GM21360 (cell line): Measurements from ENCODE around the gene SH3BP4.
"Not testable (repeated sequence)": the region's sequence is repeated elsewhere in the genome, so short reads cannot be mapped to it uniquely, and the experiment has no call there.

Source experiments
- ATAC-seq: cut with Tn5 transposase; IDR thresholded peaks from one replicate; pipeline ENCODE4 v1.9.1; 2021; ENCODE audit warnings: mild to moderate bottlenecking, moderate library complexity; ENCODE audit not compliant: unreplicated experiment

SH3BP4 gene

DNA sequence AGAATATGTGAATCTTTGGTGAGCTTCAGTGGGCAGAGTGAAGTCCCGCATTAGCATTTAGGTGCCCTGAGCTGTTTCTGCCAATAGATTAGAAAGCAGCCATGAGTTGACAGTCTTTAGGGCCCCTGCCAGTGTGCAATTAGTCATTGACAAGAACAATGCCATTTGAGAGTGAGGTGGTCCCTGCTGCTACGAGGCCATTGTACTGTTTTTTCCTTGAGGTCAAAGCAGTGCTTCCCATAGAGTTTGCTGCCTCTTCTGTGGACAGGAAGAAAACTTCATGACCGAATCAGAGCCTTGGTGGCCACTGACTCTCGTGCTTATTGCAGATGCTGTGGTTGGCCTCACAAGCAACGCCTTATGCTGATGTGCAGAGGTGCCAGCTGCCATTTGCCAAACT lies 102.7 kb downstream of the SH3BP4 start:
- no peak for ATAC-seq

DNA sequence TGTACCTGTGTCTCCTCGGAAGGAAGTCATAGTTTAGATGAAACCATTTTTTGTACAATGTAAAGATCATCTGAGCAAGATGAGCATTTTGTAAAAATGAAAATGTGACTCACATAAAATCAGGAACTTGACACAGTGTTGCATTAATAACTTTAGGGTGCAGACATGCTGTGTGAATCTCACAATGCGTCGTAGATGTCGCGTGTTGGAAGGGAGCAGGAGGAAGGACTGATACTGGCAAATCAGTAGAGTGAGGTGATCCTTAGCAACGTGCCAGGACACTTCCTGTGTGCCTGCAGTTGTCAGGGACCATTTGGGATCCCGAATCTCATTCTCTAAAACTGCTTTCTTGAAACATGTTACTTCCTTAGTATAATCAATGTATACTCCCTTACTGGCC lies 103.1 kb downstream of the SH3BP4 start:
- no peak for ATAC-seq

DNA sequence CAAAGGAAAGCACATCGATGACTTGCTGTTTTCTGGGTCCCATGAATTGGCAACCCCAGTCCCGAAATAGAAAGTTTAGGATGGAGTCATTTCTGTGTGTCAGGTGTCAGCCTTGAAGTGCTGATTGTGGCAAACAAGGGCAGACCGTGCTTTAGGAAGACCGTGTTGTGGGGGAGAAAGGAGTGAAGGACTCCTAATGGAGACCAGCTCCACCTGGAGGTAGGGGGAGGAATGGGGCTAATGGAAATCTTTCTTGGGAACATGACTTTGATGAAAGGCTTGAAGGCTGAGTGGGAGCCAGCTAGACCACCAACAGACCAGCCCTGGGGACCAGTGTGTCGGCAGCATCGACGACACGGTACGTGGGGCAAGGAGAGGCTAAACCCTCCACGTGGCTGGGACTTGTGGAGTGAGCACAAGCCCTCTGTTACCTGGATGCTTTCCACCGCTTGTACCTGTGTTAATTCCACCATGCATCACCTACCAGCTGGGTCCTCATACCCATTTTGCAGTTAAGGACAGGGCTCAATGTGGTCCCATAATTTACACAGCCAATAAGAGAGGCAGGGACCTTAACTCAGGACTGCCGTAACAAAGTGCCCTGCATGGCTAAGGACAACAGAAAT lies 104.2 kb downstream of the SH3BP4 start:
- ATAC-seq = no peak

DNA sequence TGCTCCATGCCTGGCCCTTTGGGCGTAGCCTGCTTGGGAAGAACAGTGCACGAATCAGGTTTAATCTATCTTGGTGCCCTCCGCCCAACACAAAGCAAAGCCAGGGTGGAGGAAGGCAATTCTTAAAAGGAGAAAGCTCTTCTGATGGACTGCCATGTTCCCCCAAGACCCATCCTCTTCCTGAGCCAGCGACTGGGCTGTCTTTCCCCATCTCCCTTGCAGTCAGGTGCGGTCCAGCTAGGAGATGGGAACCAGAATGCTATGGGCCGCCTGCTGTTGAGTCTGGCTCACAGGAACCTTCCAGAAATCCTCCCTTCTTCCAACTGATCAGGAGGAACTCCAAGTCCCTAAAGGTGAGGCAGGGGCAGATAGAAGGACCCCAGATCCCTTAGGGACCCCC lies 105.0 kb downstream of the SH3BP4 start:
- no peak for ATAC-seq

DNA sequence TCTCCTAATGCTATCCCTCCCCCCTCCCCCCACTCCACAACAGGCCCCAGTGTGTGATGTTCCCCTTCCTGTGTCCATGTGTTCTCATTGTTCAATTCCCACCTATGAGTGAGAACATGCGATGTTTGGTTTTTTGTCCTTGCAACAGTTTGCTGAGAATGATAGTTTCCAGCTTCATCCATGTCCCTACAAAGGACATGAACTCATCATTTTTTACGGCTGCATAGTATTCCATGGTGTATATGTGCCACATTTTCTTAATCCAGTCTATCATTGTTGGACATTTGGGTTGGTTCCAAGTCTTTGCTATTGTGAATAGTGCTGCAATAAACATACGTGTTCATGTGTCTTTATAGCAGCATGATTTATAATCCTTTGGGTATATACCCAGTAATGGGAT lies 105.8 kb downstream of the SH3BP4 start:
- not testable (repeated sequence) for ATAC-seq

GRCh38 chr2:235059161-235059560 lies 107.3 kb downstream of the SH3BP4 start:
- ATAC-seq = no peak

GRCh38 chr2:235061656-235062055 lies 109.8 kb downstream of the SH3BP4 start:
- ATAC-seq = no peak

- no peak for ATAC-seq
Measured at GRCh38 chr2:235063471-235063961, 111.7 kb downstream of the SH3BP4 start.

DNA sequence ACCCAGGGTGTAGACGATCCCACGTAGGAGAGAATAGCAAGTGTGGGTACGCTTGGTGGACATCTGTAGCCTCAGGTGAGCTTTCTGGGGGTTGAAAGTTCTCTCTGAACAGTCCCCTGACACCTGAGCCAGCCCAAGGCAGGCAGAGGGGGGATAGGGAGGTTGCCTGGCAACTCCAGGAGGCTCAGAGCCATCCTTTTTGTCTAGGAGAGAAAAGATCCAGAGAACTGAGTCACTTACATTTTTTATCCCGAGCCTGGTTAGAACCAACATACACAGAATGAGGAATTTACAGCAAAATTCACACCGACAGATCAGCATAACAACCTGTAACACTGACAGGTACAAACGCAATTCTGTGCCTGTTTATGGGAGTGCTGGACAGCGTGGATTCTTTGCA lies 113.2 kb downstream of the SH3BP4 start:
- ATAC-seq = no peak

DNA sequence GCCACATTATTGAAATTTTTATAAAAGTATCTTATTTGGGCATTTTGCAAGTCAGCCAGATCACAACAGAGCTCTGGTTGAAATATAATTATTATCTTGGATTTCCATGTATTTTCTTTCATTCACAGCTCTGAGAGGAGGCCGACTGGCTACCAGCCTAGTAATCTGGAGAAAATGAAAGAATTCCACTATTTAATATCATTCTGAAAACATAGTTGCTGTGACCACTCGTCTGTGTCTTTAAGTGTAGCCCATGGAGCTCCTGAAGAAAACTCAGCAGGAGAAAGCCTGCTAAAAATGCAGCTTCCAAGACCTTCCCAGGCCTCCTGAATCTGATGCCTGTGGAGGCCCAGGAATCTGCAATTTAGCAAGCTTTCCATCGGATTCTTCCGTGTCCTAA lies 114.7 kb downstream of the SH3BP4 start:
- no peak for ATAC-seq

- no peak for ATAC-seq
Measured at GRCh38 chr2:235066895-235067294, 115.1 kb downstream of the SH3BP4 start.

DNA sequence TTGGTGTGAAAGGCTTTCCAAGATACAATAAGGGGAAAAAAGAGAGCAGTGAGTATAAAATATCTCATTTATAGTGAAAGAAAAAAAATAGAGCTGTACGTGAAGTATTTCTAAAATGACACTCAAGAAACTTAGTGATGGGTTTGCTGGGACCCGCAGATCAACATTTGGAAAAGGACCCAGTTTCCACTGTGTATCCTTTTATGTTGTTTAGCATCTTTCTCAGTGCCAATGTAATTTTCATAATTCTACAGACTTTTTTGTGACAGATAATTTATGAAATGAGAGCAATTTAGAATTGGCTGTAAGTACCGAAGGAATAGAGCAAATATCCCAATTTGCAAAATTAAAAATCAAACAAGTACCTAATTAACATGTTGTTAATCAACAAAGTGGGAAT lies 116.9 kb downstream of the SH3BP4 start:
- no peak for ATAC-seq

DNA sequence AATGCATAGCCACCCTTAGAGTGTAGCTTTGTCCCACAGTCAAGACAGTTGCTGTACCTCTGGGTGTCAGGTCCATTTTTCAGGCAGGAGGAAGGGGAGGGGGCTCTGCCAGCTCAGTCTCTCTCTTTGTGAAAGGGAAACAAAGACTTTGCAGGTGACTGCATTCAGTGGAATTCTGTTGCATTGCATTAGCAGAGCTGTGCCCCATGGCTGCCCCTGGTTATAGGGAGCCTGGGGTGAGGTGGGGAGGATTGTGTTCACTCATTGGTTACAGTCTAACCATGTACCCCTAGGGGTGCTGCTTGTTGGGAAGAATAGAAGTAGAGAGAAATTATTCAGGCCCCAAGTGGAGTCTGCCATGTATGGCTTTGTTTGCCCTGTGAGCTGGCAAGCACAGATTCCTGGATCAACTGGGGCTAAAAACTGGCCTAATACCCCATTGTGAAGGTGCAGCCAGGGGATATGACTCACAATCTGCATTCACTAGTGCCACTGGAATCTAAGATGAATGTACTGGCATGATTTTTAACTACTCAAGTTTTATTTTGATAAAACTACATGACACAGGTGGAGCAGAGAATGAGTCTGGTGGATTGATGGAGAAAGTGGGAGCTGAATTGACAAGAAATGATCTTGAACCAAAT lies 118.4 kb downstream of the SH3BP4 start:
- ATAC-seq = no peak

GRCh38 chr2:235073868-235074413 lies 122.1 kb downstream of the SH3BP4 start:
- no peak for ATAC-seq

DNA sequence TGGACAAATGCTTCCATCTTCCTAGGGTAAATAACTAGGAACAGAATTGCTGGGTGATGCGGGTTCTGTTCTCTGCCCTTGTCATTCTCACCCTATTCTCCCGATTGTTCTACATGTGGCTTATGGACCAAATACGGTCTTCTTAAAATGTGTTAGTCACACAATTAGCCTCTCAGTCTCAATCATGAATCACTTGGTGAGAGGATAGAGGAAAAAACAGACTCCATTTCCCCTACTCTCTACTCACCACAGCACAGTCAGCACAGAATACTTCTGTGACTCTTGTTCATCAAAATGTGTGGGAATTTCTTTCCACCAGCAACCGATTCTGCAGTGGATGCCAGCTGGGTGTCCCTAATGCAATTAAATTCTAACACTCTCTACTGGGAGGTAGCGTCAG lies 125.2 kb downstream of the SH3BP4 start:
- ATAC-seq = no peak

DNA sequence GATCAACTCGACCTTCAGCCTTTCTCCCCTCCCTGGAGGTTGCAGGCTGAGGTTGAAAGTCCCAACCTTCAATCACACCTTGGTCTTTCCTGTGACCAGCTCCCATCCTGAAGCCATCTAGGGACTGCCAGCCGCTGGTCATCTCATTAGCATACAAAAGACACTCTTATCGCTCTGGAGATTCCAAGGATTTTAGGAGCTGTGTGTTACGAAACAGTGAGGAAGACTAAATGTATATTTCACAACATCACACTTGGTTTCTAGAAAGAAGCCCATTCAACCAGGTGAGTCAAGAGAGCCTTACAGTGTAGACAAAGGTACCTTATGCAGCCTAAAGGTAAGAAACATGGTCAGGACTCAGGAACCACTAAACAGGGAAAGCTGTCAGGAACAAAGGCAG lies 126.4 kb downstream of the SH3BP4 start:
- no peak for ATAC-seq

DNA sequence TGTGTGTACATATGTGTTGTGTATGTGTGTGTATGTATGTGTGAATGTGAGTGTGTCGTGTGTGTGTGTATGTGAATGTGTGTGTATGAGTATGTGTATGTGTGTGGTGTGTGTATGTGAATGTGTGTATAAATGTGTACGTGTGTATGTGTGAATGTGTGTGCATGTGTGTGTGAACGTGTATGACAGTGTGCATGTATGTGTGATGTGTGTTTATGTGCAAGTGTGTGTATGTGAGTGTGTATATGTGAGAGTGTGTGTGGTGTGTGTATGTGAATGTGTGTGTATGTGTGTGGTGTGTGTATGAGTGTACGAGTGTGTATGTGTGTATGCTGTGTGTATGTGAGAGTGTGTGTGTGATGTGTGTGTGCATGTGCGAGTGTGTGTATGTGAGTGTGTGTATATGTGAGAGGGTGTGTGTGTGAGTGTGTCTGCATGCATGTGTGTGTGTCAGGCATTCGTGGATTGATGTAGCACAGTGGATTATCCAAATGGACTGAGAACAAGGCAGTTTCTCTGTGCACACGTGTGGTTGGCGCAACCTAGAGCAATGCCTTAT lies 127.2 kb downstream of the SH3BP4 start:
- ATAC-seq = no peak

DNA sequence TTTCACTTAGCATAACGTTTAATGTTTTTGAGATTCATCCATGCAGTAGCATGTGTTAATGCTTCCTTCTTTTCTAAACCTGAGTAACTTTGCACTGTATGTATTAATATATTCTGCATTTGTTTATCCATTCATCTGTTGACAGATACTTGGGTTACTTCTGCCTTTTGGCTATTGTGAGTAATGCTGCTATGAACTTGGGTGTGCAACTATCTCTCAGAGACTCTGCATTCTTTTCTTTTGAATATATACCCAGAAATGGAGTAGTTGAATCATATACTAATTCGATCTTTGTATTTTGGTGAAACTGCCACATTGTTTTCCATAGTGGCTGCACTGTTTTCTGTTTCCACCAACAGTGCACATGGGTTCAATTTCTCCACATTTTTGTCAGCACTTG lies 128.3 kb downstream of the SH3BP4 start:
- no peak for ATAC-seq

GRCh38 chr2:235082578-235083338 lies 130.9 kb downstream of the SH3BP4 start:
- ATAC-seq = no peak

GRCh38 chr2:235083822-235084221 lies 132.0 kb downstream of the SH3BP4 start:
- ATAC-seq = no peak

GRCh38 chr2:235084424-235084823 lies 132.6 kb downstream of the SH3BP4 start:
- ATAC-seq = no peak
